ENCODE data around the gene UVSSA.

- TF ChIP-seq CTCF (IDR thresholded peaks at IDR 0.05; ENCODE audit: poor library complexity, severe bottlenecking) (no peak), MXI1 (conservative IDR thresholded peaks at IDR 0.05; ENCODE audit: poor library complexity, severe bottlenecking) (no peak), EP300 (conservative IDR thresholded peaks at IDR 0.05; ENCODE audit: poor library complexity, severe bottlenecking) (no peak), EZH2 (IDR thresholded peaks at IDR 0.05; ENCODE audit: borderline replicate concordance, insufficient read depth, low read length, poor library complexity, severe bottlenecking) (no peak), POLR2AphosphoS5 (IDR thresholded peaks at IDR 0.05) (no peak), RAD21 (conservative IDR thresholded peaks at IDR 0.05) (no peak), TAF1 (IDR thresholded peaks at IDR 0.05; ENCODE audit: low read depth) (no peak)
Observed at GRCh38 chr4:1370321-1371124, 23.5 kb downstream of the UVSSA start.

Data from neural cell (in vitro differentiated cells).